Measurements from ENCODE around the gene WDR13.
"Not testable (repeated sequence)": the region's sequence is repeated elsewhere in the genome, so short reads cannot be mapped to it uniquely, and the experiment has no call there.

The WDR13 gene

GRCh38 chrX:48597353-48598264, at the start of gene WDR13:
TSS of gene WDR13 (plus strand) at chrX:48597492. CDS start at chrX:48597997, 505 bp downstream.
- peak; percentile 92 for DNase-seq (ENCODE audit: low spot score)

DNA sequence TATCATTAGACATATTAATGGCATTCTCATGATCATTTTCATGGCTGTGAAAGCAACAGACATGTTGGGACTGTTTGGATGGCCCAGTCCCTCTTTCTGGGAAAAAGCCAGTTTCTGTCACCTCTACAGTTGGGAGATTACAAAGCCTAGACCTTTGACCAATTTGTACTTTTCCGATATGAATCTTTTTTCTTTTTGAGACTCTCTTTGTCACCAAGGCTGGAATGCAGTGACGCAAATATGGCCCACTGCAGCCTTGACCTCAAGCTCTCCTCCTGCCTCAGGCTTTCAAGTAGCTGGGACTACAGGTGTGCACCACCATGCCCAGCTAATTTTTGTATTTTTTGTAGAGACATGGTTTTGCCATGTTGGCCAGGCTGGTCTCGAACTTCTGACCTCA, 48.4 kb upstream of the WDR13 start:
- DNase-seq (ENCODE audit: low spot score): no peak

GRCh38 chrX:48555731-48556325, 41.5 kb upstream of the WDR13 start:
- not testable (repeated sequence) for DNase-seq (ENCODE audit: low spot score)

DNA sequence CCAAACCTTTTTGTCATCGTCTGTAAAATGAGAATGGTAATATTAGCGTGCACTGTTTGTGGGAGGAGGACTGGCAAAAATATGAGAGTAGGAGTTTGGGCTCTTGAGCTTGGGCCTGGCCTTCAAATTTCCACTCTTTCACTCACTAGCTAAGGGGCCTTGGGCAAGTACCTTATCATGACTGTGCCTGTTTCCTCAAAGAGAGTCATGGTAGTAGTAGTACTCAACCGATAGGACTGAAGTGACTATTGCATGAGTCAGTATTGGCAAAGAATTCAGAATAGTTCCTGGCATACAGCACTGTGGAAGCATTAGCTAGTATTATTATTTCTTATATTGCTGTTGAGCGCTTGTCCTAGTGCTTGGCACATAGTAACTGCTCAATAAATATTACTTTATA, 39.0 kb upstream of the WDR13 start:
- DNase-seq (ENCODE audit: low spot score): peak; percentile 18

GRCh38 chrX:48559636-48560035, 37.7 kb upstream of the WDR13 start:
- no peak for DNase-seq (ENCODE audit: low spot score)

GRCh38 chrX:48560056-48560455, 37.2 kb upstream of the WDR13 start:
- no peak for DNase-seq (ENCODE audit: low spot score)

- DNase-seq (ENCODE audit: low spot score): no peak
These were observed 36.6 kb upstream of the WDR13 start for GRCh38 chrX:48560681-48561080.

DNA sequence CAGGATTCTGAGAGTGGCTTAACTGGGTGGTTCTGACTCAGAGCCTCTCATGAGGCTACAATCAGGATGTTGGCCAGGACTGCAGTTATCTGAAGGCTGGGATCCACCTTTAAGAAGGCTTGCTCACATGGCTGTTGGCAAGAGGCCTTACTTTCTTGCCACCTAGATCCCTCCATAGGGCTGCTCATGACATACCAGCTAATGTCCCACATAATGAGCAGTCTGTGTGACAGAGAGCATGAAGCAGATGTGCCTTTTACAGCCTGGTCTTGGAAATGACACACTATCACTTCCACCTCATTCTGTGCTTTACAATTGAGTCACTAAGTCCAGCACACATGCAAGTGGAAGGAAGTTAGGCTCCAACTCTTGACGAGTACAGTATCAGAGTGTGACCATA, 27.3 kb upstream of the WDR13 start:
- DNase-seq (ENCODE audit: low spot score): no peak

DNA sequence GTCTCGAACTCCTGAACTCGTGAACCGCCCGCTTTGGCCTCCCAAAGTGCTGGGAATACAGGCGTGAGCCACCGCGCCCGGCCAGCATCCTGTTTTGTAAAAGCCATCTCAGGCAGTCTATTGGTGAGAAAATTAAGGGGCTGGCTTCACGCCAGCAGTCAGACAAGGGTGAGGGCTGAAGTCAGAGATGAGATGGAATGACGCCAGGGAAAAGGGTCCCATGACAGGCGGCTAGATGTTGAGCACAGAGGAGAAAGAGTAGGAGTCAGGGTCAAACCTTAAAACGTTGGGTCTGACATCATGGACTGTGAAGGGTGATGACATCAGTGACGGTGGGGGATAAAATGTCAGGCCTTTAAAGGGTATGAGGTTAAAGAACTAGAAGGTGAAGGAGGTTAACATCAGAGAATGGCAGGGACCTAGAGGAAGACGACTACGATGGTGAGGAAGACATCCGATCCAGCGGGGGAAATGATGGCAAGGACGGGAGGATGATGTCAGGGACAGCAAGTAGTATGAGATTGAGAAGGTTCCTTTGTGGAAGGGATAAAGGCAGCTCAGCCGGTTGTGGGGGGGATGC, 23.5 kb upstream of the WDR13 start:
- no peak for DNase-seq (ENCODE audit: low spot score)

DNA sequence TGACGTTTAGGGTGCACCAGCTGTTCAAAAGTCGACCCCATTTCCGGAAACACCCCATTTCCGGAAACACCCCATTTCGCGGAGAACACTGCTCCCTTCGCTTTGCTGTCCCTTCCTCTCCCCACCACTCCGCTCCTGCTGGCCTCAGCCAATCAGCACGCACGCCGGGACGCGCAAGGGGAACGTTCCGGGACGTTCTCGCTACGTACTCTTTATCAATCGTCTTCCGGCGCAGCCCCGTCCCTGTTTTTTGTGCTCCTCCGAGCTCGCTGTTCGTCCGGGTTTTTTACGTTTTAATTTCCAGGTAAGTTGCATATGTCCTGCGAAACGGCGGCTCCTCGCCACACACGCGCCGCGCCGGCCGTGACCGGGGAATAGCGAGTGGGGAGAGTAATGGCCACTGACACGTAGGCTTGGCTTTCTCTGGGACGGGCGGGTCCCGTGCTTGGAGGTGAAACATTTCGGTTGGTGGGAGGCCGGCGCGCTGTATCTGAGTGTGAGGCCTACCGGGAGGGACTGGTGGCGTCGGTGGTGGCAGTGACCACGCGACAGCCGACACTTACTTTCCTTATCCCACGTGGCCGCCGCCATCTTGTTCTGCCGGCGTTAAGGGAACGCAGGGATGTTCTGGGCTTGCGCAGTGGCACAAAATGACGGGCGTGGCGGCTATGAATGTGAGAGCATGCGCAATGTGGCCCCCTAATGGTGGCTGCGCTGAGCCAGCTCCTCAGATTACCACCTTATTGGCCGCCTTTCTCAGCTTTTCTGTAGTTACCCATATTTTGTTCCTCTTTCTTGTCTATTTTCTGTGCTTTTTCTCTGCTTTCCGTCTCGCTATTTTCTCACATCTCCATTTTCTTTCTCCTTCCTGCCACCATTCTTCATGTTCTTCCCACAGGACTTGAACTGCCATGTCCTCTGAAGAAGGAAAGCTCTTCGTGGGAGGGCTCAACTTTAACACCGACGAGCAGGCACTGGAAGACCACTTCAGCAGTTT, 22.7 kb upstream of the WDR13 start, which contains the start of gene RBM3:
Gene RBM3, plus strand, starts transcription at position 215 of the 997 bp plus-strand sequence. Its CDS starts 697 bp downstream, at position 912.
- DNase-seq (ENCODE audit: low spot score): peak; percentile 93

- DNase-seq (ENCODE audit: low spot score): no peak
These were observed 21.6 kb upstream of the WDR13 start for GRCh38 chrX:48575642-48576041.

DNA sequence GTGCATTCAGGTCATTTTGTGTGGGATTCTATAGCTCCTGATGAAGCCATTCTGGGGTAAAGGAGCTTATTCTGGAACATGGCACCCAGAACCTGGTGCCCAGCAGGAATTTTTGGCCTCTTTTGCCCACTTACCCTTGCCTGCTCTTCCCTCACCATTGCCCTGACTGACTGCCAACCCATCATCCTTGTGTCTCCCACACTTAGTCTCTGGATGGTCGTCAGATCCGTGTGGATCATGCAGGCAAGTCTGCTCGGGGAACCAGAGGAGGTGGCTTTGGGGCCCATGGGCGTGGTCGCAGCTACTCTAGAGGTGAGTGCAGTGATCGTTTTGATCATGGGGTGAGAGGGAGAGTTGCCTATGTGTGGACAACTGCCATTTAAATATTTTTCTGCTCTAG, 21.2 kb upstream of the WDR13 start:
- no peak for DNase-seq (ENCODE audit: low spot score)

DNA sequence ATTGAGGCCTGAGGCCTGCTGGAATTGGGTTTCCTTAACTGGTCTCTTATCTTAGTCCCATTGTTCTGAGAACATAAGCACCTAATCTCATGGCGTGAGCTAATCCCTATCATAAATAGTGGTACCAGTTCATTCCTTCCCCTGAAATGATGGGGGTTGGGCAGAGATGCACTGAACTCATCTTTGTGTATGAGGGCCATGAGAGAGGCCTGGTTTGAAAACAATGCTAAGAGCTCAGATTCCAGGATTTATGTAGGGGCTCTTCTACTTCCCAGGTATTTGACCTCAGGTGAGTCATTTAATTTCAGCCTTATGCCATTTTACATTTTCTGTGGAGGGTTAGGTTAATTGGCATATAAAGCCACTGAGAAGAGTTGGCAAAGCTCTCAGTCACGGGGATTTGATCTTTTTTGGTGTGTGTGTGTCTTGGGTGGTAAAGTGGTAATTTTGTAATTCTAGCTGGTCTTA, 18.6 kb upstream of the WDR13 start:
- DNase-seq (ENCODE audit: low spot score): no peak

DNA sequence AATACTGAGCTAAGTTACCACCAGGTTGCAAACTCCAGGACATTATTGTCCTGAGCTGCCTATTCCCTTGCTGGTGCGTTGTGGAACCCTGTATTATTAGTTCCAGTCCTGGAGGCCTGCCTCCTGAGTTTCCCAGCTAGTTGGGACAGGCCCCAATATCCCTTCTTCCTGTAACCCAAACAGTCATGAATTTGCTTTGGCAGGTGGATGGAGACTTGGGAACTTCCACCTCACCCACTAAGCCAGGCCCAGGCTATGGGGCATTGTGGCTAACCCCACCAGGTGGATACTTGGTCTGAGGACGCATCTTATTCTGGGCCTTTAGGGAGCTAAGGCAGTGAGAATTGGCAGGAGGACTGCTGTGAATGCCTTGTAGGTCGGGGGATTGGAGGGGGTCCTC, 18.0 kb upstream of the WDR13 start:
- no peak for DNase-seq (ENCODE audit: low spot score)

- no peak for DNase-seq (ENCODE audit: low spot score)
These were observed 16.6 kb upstream of the WDR13 start for GRCh38 chrX:48580662-48581061.

- DNase-seq (ENCODE audit: low spot score): no peak
These were observed 12.6 kb upstream of the WDR13 start for GRCh38 chrX:48584698-48585097.

DNA sequence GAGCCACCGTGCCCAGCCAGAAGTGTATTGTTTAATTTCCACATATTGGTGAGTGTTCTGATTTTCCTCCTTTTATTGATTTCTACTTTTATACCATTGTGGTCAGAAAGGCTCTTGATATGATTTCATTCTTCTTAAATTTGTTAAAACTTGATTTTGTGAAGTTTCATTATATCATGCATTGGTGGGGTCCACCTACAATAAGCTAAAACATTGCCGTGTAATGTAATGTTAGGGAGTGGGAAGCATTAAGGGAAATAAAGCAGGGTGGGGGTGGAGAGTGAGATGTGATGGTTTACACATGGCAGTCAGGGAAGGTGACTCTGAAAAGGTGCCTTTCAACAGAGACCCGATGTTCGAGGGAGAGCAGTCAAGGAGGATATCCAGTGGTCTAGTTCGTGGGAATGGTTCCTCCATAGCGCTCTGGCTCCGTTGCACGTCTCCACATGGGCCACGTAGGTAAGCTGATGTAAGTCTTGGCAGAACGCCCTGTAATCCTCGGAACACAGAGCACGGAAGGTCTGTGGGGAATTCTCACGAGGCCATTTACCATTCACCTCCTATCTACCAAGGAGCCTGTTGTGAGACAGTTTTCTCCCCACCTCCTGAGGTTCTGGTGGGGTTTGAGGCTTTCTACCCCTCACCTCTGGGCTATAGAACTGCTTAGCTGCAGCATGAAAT, 7.7 kb upstream of the WDR13 start:
- DNase-seq (ENCODE audit: low spot score): no peak

DNA sequence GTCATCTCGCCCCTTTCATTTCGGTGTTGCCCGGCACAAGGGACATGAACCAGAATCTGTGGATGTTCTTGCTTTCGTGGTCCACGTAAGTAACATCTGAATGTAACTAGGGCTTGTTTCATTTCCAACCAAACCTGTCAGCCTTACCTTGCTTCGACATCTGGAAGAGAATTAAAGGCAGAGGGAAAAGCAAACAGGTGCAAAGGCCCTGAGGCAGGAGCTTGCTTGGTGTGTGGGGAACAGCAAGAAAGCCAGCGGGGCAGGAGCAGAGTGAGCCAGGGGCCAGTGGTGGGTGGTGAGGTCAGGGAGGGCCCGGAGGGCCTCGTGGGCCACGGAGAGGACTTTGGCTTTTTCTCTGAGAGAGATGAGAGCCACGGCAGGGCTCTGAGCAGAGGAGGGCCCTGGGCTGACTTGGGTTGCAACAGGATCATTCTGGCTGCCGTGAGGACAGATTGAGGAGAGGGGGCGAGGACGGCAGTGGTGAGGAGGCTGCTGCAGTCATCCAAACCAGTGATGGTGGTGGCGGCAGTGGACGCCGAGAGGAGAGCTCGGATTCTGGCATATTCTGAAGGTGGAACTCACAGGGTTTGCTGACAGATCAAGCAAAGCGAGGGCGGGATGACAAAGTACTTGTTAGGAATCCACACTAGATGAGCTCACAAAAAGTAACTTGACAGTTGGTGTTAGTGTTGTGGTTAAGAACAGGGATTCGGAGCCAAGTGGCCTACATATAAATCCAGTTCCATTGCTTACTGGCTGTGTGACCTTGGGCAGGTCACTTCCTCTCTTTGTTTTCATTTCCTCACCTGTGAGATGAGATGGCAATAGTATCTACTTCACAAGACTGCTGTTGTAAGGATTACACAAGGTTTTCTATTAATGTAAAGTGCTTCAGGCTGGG, 6.8 kb upstream of the WDR13 start:
- DNase-seq (ENCODE audit: low spot score): no peak

GRCh38 chrX:48591255-48591791, 6.0 kb upstream of the WDR13 start:
- no peak for DNase-seq (ENCODE audit: low spot score)

- DNase-seq (ENCODE audit: low spot score): no peak
These were observed 4.3 kb upstream of the WDR13 start for GRCh38 chrX:48592971-48593370.

Measured in hematopoietic multipotent progenitor cell treated with erythropoietin and hydrocortisone succinate and interleukin-3 and kit ligand, for 15 days (in vitro differentiated cells).